ENCODE data around the gene SIPA1L2.

GRCh38 chr1:232678185-232678886, 48.4 kb upstream of the SIPA1L2 start:
- TF ChIP-seq CTCF (IDR thresholded peaks at IDR 0.05 in 8 of 11, conservative IDR thresholded peaks at IDR 0.05 in 3 of 11) (no peak), POLR2A (IDR thresholded peaks at IDR 0.05) (no peak), POLR2AphosphoS5 (IDR thresholded peaks at IDR 0.05) (no peak)

All from spleen (tissue), 7 donors.